Activated naive CD8-positive, alpha-beta T cell treated with anti-CD3 and anti-CD28 coated beads for 36 hours (primary cell): ENCODE data around the gene HOXB6. TPM values are rescaled to one million over a fixed set of nuclear protein-coding genes. Genes with fewer than 3 reads are reported as not detected.
A peak's percentile ranks its signal among the peaks of the same experiment; 100 is the strongest.

Source experiments
- DNase-seq: peaks from one replicate; pipeline ENCODE4 v3.0.0; 2021
- H3K27ac Mint-ChIP-seq: one replicate; pipeline ENCODE4 v1.8.0; 2022; ENCODE audit warnings: mild to moderate bottlenecking, moderate library complexity, mixed read lengths
- H3K27me3 Mint-ChIP-seq: one replicate; pipeline ENCODE4 v1.8.0; 2022; ENCODE audit warnings: mild to moderate bottlenecking, mixed read lengths
- H3K36me3 Mint-ChIP-seq: one replicate; pipeline ENCODE4 v1.8.0; 2021; ENCODE audit warnings: mild to moderate bottlenecking, mixed read lengths
- H3K4me1 Mint-ChIP-seq: one replicate; pipeline ENCODE4 v1.8.0; 2021; ENCODE audit warnings: mixed read lengths
- H3K4me3 Mint-ChIP-seq: one replicate; pipeline ENCODE4 v1.8.0; 2022; ENCODE audit warnings: mild to moderate bottlenecking, moderate library complexity, mixed read lengths
- H3K9me3 Mint-ChIP-seq: one replicate; pipeline ENCODE4 v1.8.0; 2022; ENCODE audit warnings: mixed read lengths
- total RNA-seq, 2 experiments: library from RNA; stranded (reverse); gene quantifications; one replicate each; pipeline ENCODE4 v1.2.3, GENCODE V29; 2021

The HOXB6 gene
- total RNA-seq, 2 experiments from 2014 or later = not detected

DNA sequence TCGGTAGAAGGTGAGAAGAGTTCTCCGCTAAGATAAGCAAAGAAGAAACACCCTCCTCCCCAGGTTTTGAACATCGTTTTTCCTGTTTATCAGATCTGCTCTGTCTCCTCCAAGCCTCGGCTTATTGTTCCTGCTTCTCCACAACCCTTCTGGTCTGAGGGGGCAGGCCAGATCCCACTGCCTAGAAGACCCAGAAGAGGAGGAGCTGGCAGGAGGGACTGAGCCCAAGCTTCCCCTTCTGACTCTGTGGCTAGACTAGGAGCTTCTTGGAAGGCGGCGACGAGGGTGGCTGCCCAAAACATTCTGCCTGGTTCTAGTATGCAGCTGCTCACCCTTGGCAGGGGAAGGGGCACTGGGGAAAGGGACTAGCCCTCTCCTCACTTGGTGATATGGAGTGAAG lies 6.0 kb downstream of the HOXB6 start:
- H3K9me3 Mint-ChIP-seq = no peaks in the 10 kb centered on the region
- no peak overlapping the region for H3K27ac Mint-ChIP-seq
- DNase-seq = no peak
- H3K27me3 Mint-ChIP-seq = peaks cover 98% of the 10 kb centered on the region
- no peaks in the 10 kb centered on the region for H3K36me3 Mint-ChIP-seq
- H3K4me3 Mint-ChIP-seq = no peak overlapping the region
- peaks cover 32% of the 10 kb centered on the region for H3K4me1 Mint-ChIP-seq

DNA sequence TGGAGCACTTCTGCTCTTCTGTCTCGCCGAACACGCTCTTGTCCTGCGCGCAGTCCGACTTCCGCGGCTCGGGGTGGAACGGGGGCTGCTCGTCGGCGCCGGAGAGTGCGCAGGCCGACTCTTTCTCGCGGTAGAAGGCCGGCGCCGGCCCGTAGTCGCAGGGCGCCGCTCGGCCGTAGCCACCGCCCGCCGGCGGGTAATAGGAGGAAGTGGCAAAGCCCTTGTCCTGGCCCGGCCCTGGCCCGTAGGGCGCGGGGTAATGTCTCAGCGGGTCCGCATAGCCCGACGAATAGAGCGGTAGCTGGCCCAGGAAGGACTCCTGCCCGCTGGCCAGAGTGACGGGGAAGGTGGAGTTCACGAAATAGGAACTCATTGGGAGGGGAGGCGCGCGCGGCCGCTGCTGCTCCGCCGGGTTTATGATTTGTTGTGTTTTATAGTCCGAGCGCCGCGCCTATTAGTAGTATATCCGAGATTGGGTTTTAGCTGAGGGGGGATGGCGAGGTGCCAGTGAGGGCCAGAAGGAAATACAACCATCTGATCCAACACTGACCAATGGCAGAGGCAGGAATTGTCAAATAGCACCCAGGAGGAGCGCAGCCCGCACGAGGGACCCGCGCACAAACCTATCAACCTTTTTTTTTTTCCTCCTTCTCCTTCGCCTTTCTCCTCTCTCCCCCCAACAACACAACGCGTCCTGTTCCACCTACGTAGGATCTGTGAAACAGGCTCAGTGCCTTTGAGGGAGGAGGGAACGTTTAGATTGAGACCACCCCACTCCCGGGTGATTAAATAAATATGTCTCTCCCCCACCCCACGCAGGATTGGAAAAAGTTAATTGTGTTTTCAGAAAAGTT lies 6.8 kb downstream of the HOXB6 start:
- Mint-ChIP-seq H3K27me3 (peaks cover 98% of the 10 kb centered on the region), H3K9me3 (no peaks in the 10 kb centered on the region), H3K36me3 (no peaks in the 10 kb centered on the region), H3K27ac (no peak overlapping the region), H3K4me3 (peak overlapping the region; percentile 71), H3K4me1 (peaks cover 31% of the 10 kb centered on the region)
- no peak for DNase-seq

DNA sequence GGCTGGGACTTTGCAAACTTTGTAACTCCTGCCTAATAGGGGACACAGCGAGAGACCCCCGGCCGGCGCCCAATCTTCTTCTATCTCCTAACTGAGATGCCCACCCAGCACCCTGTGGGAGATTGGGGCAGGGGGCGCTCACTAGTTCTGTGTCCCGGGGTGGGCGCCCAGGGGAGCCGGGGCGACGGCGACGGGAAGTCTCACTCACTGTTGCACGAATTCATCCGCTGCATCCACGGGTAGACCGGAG lies 7.3 kb downstream of the HOXB6 start:
- H3K27me3 Mint-ChIP-seq = peaks cover 98% of the 10 kb centered on the region
- H3K9me3 Mint-ChIP-seq = no peaks in the 10 kb centered on the region
- no peak overlapping the region for H3K27ac Mint-ChIP-seq
- no peak for DNase-seq
- H3K4me1 Mint-ChIP-seq = peaks cover 35% of the 10 kb centered on the region
- peak overlapping the region; percentile 71 for H3K4me3 Mint-ChIP-seq
- H3K36me3 Mint-ChIP-seq = no peaks in the 10 kb centered on the region

DNA sequence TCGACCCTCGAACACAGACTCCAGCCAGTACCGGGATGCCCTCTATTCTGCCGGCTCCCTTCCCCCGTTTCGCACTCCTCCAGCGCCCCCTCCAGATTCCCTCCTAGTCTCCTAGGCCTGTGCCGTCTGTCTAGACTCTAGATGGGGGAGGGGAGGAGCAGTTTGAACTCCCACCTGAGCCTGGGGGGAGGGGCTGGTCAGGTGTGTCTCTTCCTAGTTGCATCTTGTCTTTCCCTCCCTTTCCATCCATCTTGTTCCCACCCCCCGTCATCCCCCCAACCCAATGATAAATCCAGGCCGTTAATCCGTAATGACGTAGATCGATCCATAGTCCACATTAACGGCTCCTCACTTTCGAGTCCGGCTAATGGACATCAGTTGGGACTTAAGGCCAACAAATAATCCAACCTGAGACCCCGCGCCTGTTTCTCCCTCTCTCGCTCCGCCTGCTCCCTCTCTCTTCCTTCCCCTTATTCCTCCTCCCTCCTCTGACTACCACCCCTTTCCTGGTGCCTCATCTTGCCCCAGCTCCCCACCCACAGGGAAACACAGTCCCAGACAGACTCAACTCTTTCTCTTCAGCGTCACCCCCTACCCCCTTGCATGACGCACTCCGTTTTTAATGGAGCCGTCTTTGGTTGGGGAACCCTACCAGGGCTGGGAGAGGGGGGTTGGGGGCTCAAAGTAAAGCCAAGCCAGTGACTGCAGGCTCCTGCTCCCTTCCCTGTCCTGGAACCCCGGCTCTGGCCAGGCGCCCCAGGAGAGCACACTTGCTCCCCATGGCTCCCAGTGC lies 7.9 kb downstream of the HOXB6 start:
- H3K27ac Mint-ChIP-seq = no peak overlapping the region
- H3K9me3 Mint-ChIP-seq = no peaks in the 10 kb centered on the region
- DNase-seq = no peak
- H3K27me3 Mint-ChIP-seq = peaks cover 99% of the 10 kb centered on the region
- peak overlapping the region; percentile 71 for H3K4me3 Mint-ChIP-seq
- H3K36me3 Mint-ChIP-seq = no peaks in the 10 kb centered on the region
- H3K4me1 Mint-ChIP-seq = peaks cover 36% of the 10 kb centered on the region

DNA sequence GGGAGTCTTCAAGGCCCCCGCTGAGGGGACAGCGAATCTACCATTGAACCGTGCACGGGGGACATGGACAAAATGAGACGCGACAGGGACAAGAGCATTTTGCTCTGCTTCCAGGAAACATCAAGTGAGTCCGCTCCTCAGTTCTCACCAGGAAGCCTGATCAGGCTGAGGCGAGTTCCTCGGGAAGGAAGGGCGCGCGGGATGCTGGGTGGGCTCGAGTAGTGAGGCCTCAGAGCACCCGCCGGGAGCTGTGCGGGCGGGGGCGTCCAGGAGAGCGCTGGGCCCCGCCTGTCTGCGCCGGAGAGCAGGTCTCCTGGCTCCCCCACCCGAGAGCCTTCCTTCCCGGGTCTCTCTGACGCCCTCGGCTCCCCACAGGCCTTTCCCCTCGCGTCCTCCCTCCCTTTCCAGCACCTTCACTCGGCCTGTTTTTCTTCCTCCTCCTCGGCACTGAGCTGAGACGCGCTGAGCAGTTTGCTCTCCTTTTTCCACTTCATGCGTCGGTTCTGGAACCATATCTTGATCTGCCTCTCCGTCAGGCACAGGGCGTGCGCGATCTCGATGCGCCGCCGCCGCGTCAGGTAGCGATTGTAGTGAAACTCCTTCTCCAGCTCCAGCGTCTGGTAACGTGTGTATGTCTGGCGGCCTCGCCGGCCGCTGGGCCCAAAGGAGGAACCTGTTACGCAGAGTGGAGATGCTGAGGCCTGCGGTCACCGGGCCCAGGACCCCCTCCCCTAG lies 8.6 kb downstream of the HOXB6 start:
- Mint-ChIP-seq H3K27ac (no peak overlapping the region), H3K4me1 (peaks cover 36% of the 10 kb centered on the region), H3K9me3 (no peaks in the 10 kb centered on the region), H3K4me3 (peak overlapping the region; percentile 71), H3K27me3 (peaks cover 99% of the 10 kb centered on the region), H3K36me3 (no peaks in the 10 kb centered on the region)
- no peak for DNase-seq

DNA sequence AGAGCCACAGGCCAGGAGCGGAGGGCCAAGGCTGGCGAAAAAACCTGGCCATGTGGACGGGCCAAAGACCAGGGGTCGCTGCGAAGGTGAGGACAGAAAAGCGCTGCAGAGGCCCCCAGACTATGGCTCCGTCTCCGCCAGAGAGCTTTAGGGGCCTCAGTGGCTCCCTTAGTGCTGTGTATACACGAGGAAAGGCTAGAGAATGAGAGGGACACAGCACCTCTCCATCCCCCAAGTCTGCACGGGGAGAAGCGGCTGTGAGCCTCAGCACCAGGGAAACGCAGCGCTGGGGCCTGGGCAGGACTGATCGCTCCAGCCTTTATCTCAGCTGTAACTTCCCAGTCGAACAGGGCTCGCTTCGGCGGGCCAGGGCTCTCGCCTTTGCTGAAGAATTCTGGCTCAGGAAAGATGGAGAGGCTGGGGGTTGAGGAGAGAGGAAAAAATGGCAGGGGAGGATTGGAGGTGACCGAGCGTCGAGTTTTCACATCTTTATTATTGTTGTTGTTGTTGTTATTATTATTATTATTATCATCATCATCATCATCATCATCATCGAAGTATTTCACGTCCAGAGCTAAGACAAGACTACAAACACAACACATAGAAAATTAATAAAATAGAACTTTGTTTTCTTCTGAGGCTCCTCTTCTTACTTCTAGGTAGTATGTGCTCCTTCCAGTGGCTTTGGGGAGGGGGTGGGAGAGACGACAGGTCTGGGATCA lies 9.3 kb downstream of the HOXB6 start:
- DNase-seq = no peak
- Mint-ChIP-seq H3K4me3 (no peak overlapping the region), H3K27ac (no peak overlapping the region), H3K9me3 (no peaks in the 10 kb centered on the region), H3K27me3 (peaks cover 98% of the 10 kb centered on the region), H3K4me1 (peaks cover 36% of the 10 kb centered on the region), H3K36me3 (no peaks in the 10 kb centered on the region)

DNA sequence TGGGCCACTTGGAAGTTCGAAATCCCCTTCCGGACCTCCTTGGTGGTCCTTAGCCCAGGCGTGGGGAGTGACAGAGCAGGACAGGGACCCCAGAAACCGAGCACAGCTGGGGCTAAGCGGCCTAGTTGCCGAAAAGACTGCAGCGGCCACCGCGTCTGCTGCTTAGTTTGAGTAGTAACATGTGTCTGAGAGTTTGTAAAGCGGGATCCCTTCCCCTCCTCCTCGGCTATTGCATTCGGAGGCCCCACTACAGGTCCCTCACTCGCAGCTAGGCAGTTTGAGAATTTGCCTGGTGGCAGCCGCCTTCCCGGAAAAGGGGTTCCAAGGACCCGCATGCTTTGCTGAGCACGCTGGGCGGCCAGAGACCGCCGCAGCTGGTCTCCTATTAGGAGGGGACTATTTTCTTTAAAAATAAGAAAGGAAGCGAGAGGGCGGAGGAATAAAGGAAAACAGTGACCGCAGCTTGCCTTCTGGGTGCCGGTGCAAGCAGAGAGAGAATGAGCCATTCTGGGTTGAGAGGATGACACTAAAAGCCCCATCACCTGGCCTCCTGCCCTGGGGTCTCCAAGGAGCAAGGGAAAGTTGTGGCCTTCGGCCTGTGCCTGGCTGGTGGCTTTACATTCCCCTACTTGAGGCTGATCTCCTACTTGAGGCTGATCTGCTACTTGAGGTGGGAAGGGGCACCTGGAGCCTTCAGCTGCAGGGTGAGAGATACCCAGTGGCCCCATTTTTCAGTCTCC lies 10.1 kb downstream of the HOXB6 start:
- Mint-ChIP-seq H3K27me3 (peaks cover 98% of the 10 kb centered on the region), H3K36me3 (no peaks in the 10 kb centered on the region), H3K4me1 (peaks cover 40% of the 10 kb centered on the region), H3K27ac (no peak overlapping the region), H3K4me3 (no peak overlapping the region), H3K9me3 (no peaks in the 10 kb centered on the region)
- DNase-seq = no peak

DNA sequence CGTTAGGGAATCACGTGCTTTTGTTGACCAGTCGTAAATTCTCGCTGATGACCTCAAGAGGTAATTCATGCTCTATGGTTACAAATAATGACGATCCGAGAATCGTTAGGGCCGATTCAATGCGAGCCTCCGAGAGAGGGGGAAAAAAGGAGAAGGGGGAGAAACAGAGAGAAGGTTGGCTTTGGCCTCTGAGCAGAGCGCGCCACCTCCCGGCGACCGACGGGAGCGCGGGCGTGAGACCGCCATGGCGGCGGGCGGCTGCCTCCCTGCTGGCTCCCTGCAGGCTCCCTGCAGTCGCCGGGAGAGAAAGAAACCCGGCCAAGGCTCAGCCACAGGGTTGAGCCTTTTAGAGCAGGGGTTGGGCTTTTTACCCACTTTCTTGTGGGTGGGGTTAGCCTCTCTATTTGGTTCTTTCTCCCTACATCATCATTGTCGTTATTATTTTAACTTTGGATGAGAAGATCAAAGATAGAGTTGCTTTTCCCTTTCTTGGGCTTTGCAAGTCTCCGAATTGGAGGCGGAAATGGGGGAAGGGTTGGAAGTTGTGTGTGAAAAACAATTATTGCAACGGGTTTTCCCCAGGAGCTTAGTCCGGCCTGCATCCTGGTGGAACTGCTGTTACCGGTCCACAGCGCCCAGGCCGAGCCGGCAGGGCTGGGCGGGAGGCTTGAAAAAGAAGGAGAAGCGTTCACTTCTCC lies 10.8 kb downstream of the HOXB6 start:
- no peaks in the 10 kb centered on the region for H3K36me3 Mint-ChIP-seq
- peaks cover 98% of the 10 kb centered on the region for H3K27me3 Mint-ChIP-seq
- H3K4me3 Mint-ChIP-seq = peak overlapping the region; percentile 76
- H3K9me3 Mint-ChIP-seq = no peaks in the 10 kb centered on the region
- H3K4me1 Mint-ChIP-seq = peaks cover 43% of the 10 kb centered on the region
- no peak overlapping the region for H3K27ac Mint-ChIP-seq
- peak; percentile 87 for DNase-seq

DNA sequence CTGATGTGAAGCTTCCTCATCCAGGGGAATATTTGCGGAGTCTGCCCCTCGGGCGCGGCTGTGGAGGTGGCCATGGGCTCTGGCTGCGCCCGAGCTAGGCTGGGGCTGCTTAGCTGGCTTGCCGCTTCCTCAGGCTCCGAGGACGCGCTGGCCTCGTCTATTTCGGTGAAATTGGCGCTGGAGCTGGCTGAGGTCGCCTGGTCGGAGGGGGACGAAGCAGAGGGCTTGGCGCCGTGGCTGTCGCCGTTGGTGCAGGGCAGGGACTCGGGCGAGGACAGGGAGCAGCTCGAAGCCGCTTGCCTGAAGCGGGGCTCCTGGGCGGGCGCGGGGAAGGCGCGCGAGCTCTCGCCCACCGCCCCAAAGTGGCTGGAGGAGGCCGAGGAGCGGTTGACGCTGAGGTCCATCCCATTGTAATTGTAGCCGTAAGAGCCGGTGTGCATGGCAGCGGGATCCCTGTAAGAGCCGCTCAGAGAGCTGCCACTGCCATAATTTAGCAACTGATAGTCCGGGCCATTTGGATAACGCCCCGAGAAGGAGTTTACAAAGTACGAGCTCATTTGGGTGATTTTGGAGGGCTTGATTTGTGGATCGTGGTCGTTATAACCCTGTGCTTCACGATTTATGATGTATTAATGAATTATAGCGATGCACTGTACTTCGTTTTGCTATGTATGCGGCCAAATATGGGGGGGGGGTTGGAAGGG lies 11.5 kb downstream of the HOXB6 start, which contains the start of gene HOXB5:
TSS of gene HOXB5 (minus strand) at position 654 of the 704 bp plus-strand sequence. CDS start at position 557, 97 bp downstream.
- Mint-ChIP-seq H3K4me1 (peaks cover 40% of the 10 kb centered on the region), H3K4me3 (peak within 1 kb of the TSS; percentile 76), H3K9me3 (no peaks in the 10 kb centered on the region), H3K27ac (no peak within 1 kb of the TSS), H3K27me3 (peaks cover 98% of the 10 kb centered on the region), H3K36me3 (no peaks in the 10 kb centered on the region)
- DNase-seq = no peak

DNA sequence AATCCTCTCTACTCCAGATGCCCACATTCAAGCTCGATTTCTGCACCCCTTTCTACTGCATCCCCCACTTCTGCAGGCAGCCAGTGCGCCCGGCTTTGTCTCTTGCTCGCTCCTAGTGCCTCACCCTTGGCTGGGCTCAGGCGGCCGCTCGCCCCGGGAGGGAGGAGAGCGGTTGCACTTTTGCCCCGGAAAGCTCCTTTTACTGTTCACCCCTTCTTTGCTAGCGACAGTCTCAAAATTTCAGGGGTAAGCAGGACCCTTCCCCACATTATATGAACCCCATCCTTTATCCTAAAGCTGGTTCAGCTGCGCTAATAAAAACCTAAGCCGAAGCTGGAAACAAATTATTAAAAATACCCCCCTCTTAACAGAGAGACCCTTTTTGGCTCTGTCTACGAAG lies 12.2 kb downstream of the HOXB6 start:
- Mint-ChIP-seq H3K4me3 (peak overlapping the region; percentile 76), H3K4me1 (peaks cover 34% of the 10 kb centered on the region), H3K27ac (no peak overlapping the region), H3K36me3 (no peaks in the 10 kb centered on the region), H3K9me3 (no peaks in the 10 kb centered on the region), H3K27me3 (peaks cover 98% of the 10 kb centered on the region)
- no peak for DNase-seq

DNA sequence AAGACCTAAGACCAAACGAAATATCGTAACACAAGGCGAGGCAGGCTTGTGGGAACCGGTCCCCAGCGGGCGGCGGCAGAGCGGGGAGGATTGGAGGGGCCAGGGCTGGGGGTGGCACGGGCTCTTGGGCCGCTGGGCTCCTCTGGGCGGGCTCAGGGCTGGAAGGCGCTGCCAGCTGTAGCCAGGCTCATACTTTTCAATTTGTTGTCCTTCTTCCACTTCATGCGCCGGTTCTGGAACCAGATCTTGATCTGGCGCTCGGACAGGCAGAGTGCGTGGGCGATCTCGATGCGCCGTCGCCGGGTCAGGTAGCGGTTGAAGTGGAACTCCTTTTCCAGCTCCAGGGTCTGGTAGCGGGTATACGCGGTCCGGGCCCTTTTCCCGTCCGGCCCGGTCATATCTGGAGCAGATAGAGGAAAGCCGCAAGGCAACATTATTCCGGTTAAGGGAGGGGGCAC lies 12.7 kb downstream of the HOXB6 start:
- no peaks in the 10 kb centered on the region for H3K9me3 Mint-ChIP-seq
- peaks cover 98% of the 10 kb centered on the region for H3K27me3 Mint-ChIP-seq
- no peak for DNase-seq
- peaks cover 31% of the 10 kb centered on the region for H3K4me1 Mint-ChIP-seq
- no peak overlapping the region for H3K4me3 Mint-ChIP-seq
- no peak overlapping the region for H3K27ac Mint-ChIP-seq
- no peaks in the 10 kb centered on the region for H3K36me3 Mint-ChIP-seq

DNA sequence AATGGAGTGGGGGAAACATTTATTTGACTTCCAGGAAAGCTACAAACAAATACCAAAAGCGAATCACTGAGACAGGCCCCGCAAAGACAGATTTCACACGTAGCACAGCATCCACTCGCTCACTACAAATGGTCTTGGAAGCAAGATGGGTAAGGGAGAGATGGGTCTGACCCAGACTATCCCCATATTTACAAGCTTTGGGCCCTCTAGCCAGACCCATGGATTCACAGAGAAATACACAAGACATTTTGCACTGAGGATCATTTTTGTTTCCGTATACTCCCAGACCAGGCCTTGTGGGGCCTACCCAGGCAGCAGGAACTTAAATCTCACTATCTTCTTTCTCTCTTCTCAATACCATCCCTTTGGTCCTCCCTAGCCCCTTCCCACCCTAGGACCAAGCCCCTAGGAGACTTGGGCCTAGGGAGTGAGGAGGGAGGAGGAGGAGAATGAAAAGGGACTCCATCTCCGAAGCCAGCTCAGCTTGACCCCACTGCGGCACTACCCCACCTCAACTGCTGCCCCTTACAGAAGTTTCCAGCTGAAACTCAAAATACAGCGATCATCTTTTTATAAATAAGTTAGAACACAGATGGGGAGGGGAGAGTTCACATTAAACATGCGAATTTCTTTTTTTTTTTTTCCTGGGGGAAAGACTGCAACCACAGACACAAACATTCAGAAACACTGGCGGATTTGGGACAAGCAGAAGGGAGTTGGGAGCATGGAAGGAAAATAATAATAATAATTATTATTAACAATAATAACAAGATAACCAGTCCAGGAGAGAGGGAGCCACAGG lies 13.3 kb downstream of the HOXB6 start:
- H3K27me3 Mint-ChIP-seq = peaks cover 98% of the 10 kb centered on the region
- no peaks in the 10 kb centered on the region for H3K36me3 Mint-ChIP-seq
- no peak for DNase-seq
- no peaks in the 10 kb centered on the region for H3K9me3 Mint-ChIP-seq
- H3K4me1 Mint-ChIP-seq = peaks cover 28% of the 10 kb centered on the region
- no peak overlapping the region for H3K27ac Mint-ChIP-seq
- no peak overlapping the region for H3K4me3 Mint-ChIP-seq
